ENCODE results near the gene NSUN5. TPM values are rescaled to one million over a fixed set of nuclear protein-coding genes. Genes with fewer than 3 reads are reported as not detected.
A peak's percentile ranks its signal among the peaks of the same experiment; 100 is the strongest.
"Not testable (repeated sequence)": the region's sequence is repeated elsewhere in the genome, so short reads cannot be mapped to it uniquely, and the experiment has no call there.

NSUN5 gene
- total RNA-seq, 4 donors from 2014 or later: 18.2 to 36.7 (median 19.1) TPM

- H3K4me3 ChIP-seq (replicated peaks in 1 of 3): not testable (repeated sequence)
- peak; percentile 45 to 54 for DNase-seq
Measured at GRCh38 chr7:73324081-73324845, 15.6 kb upstream of the NSUN5 start.

GRCh38 chr7:73323434-73324080 is 14.9 kb upstream of the NSUN5 start:
- H3K27me3 ChIP-seq; H3K9me3 ChIP-seq; DNase-seq; H3K27ac ChIP-seq; H3K4me3 ChIP-seq (replicated peaks in 1 of 3); intact Hi-C loops (cut with DNase I); H3K36me3 ChIP-seq; H3K4me1 ChIP-seq: not testable (repeated sequence)
- 73 to 78% methylated on average over 5 of the region's 5 CpGs for whole genome bisulfite sequencing, 2 donors

More at GRCh38 chr7:73324081-73324845, 15.6 kb upstream of the NSUN5 start:
- H3K9me3 ChIP-seq; H3K4me1 ChIP-seq; intact Hi-C loops (cut with DNase I); H3K27me3 ChIP-seq; H3K36me3 ChIP-seq; H3K27ac ChIP-seq: not testable (repeated sequence)
- 10 to 17% methylated on average over 12 to 18 of the region's 31 CpGs for WGBS, 2 donors
- TF ChIP-seq, protein P1, sequence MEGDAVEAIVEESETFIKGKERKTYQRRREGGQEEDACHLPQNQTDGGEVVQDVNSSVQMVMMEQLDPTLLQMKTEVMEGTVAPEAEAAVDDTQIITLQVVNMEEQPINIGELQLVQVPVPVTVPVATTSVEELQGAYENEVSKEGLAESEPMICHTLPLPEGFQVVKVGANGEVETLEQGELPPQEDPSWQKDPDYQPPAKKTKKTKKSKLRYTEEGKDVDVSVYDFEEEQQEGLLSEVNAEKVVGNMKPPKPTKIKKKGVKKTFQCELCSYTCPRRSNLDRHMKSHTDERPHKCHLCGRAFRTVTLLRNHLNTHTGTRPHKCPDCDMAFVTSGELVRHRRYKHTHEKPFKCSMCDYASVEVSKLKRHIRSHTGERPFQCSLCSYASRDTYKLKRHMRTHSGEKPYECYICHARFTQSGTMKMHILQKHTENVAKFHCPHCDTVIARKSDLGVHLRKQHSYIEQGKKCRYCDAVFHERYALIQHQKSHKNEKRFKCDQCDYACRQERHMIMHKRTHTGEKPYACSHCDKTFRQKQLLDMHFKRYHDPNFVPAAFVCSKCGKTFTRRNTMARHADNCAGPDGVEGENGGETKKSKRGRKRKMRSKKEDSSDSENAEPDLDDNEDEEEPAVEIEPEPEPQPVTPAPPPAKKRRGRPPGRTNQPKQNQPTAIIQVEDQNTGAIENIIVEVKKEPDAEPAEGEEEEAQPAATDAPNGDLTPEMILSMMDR (IDR thresholded peaks at IDR 0.05): peak in 4 of 6 experiments; percentile 29 to 59 (median 45)

DNA sequence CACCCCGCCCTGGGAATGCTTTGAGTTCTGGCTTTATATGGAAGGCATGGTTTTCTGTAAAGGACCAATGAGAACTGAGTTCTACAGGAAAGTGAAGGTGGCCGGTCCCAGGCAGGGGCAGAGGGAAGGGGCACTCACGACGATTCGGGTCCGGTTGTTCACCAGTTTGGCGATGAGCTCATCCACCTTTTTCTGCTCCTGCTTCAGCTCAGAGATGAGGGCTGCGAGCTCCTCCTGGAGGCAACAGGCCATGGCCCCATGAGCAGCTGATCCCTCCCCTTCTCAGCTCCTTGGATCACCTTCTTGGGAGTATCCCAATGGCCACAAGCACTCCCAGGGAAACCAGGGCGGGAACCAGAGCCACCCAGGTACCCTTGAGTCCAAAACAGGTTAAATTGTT is 11.4 kb upstream of the NSUN5 start:
- H3K4me1 ChIP-seq; H3K27me3 ChIP-seq; H3K36me3 ChIP-seq; H3K9me3 ChIP-seq; intact Hi-C loops (cut with DNase I); H3K4me3 ChIP-seq (replicated peaks in 1 of 3): not testable (repeated sequence)
- H3K27ac ChIP-seq: peak overlapping the region; percentile 33 to 49 (median 41)
- peak; percentile 45 to 61 for DNase-seq
- 67 to 71% methylated on average over 7 to 9 of the region's 9 CpGs for WGBS, 2 donors

- H3K4me3 ChIP-seq (replicated peaks in 1 of 3); H3K4me1 ChIP-seq; H3K9me3 ChIP-seq; intact Hi-C loops (cut with DNase I); H3K36me3 ChIP-seq; H3K27me3 ChIP-seq: not testable (repeated sequence)
- WGBS, 2 donors: 28 to 57% methylated on average over 1 to 7 of the region's 9 CpGs
- DNase-seq: peak; percentile 71 to 81
- peak overlapping the region; percentile 33 to 49 (median 41) for H3K27ac ChIP-seq
Measured at GRCh38 chr7:73319541-73319940, 10.9 kb upstream of the NSUN5 start.

DNA sequence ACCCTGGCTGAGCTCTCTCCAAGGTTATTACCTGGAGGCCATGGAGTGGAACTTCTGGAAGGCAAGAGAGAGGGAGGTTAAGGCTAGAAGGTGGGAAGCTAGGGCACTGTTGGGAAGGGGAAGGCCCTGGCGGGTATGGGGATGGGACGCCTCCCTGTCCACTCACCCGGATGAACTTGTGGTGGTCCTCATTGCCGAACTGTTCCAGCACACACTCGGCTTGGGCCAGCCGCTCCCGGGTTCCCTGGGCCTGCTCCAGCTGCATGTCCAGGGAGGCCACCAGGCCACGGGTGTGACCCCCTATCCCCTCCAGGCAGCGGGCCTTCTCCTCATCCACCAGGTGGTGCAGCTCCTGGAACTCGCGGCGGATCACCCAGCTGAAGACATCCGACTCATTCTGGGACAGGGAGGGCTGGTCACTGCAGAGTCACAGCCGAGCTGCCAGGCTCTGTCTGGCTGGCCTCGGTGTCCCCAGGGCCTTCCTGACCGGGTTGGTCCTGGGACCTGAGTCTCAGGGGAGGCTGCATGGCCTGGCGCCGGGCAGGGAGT is 10.1 kb upstream of the NSUN5 start:
- WGBS, 2 donors: 73 to 85% methylated on average over 5 to 12 of the region's 18 CpGs
- intact Hi-C loops (cut with DNase I): not testable (repeated sequence)

GRCh38 chr7:73316521-73316920 is 7.9 kb upstream of the NSUN5 start:
- no peaks in the 10 kb centered on the region for H3K36me3 ChIP-seq
- WGBS, 2 donors: 86 to 94% methylated on average over 2 to 9 of the region's 9 CpGs
- intact Hi-C loops (cut with DNase I): no loop called here

More for the DNA sequence above, 10.1 kb upstream of the NSUN5 start:
- H3K4me1 ChIP-seq; H3K27ac ChIP-seq; H3K9me3 ChIP-seq; DNase-seq; H3K27me3 ChIP-seq; H3K4me3 ChIP-seq (replicated peaks in 1 of 3); H3K36me3 ChIP-seq: not testable (repeated sequence)

More at GRCh38 chr7:73316521-73316920, 7.9 kb upstream of the NSUN5 start:
- TF ChIP-seq, protein P1 (IDR thresholded peaks at IDR 0.05): no peak
- no peak for TF ChIP-seq POLR2A (IDR thresholded peaks at IDR 0.05)
- no peak overlapping the region for H3K27ac ChIP-seq
- no peaks in the 10 kb centered on the region for H3K4me1 ChIP-seq
- no peak for DNase-seq
- no peaks in the 10 kb centered on the region for H3K27me3 ChIP-seq
- no peak overlapping the region for H3K4me3 ChIP-seq (replicated peaks in 1 of 3)
- H3K9me3 ChIP-seq: no peaks in the 10 kb centered on the region

Measured in thyroid gland (tissue), 4 donors.